SK-N-SH treated with all-trans-retinoic acid at 6 μM for 48 hours (cell line): ENCODE data around the gene PHF21B.

Experiments
- ATAC-seq: fragments of 200-7000 bp; cut with Tn5 transposase; 3 replicates; pipeline ENCODE4 v1.9.1; 2020; ENCODE audit warnings: mild to moderate bottlenecking, moderate library complexity
- ARNTL ChIP-seq: fragments of 450-650 bp; formaldehyde crosslinking; IDR thresholded peaks from 2 replicates; pipeline ENCODE4 v1.5.0; 2020; ENCODE audit warnings: low read depth, mild to moderate bottlenecking, moderate library complexity, borderline replicate concordance
- BACH2 ChIP-seq: fragments of 250-450 bp; sonication (Bioruptor Pico); IDR thresholded peaks from 2 replicates; pipeline ENCODE4 v1.9.0; 2021; ENCODE audit warnings: mild to moderate bottlenecking, borderline replicate concordance
- CSDC2 ChIP-seq: fragments of 250-450 bp; sonication (Bioruptor Pico); IDR thresholded peaks from 2 replicates; pipeline ENCODE4 v1.5.0; 2020; ENCODE audit warnings: mild to moderate bottlenecking, moderate library complexity
- ISL1 ChIP-seq: fragments of 250-450 bp; sonication (Bioruptor Pico); IDR thresholded peaks from 2 replicates; pipeline ENCODE4 v2.1.2; 2022; ENCODE audit warnings: mild to moderate bottlenecking, moderate library complexity
- PPARA ChIP-seq: fragments of 250-450 bp; sonication (Bioruptor Pico); IDR thresholded peaks from 2 replicates; pipeline ENCODE4 v1.5.0; 2020; ENCODE audit warnings: mild to moderate bottlenecking, borderline replicate concordance
- RARB ChIP-seq: fragments of 250-450 bp; sonication (Bioruptor Pico); IDR thresholded peaks from 2 replicates; pipeline ENCODE4 v1.8.0; 2021; ENCODE audit warnings: mild to moderate bottlenecking, moderate library complexity
- SNAI2 ChIP-seq: fragments of 250-450 bp; sonication (Bioruptor Pico); IDR thresholded peaks from 2 replicates; pipeline ENCODE4 v1.5.0; 2020; ENCODE audit warnings: mild to moderate bottlenecking, moderate library complexity
- TCF4 ChIP-seq: fragments of 250-450 bp; sonication (Bioruptor Pico); IDR thresholded peaks from 2 replicates; pipeline ENCODE4 v1.8.0; 2021; ENCODE audit warnings: mild to moderate bottlenecking, moderate library complexity, borderline replicate concordance
- ZC3H10 ChIP-seq: fragments of 250-450 bp; sonication (Bioruptor Pico); IDR thresholded peaks from 2 replicates; pipeline ENCODE4 v1.5.1; 2021; ENCODE audit warnings: mild to moderate bottlenecking, moderate library complexity
- ZFP3 ChIP-seq: fragments of 250-450 bp; sonication (Bioruptor Pico); IDR thresholded peaks from 2 replicates; pipeline ENCODE4 v1.5.0; 2020; ENCODE audit warnings: mild to moderate bottlenecking, moderate library complexity
- ZFP30 ChIP-seq: fragments of 450-650 bp; formaldehyde crosslinking; IDR thresholded peaks from 2 replicates; pipeline ENCODE4 v1.5.0; 2022; ENCODE audit warnings: mild to moderate bottlenecking, moderate library complexity
- ZNF70 ChIP-seq: fragments of 450-650 bp; formaldehyde crosslinking; IDR thresholded peaks from 2 replicates; pipeline ENCODE4 v1.5.0; 2020; ENCODE audit warnings: mild to moderate bottlenecking, moderate library complexity
- ZNF8 ChIP-seq: fragments of 450-650 bp; formaldehyde crosslinking; IDR thresholded peaks from 2 replicates; pipeline ENCODE4 v1.5.0; 2020; ENCODE audit warnings: mild to moderate bottlenecking, moderate library complexity
- TF ChIP-seq, protein P1 (sequence below): fragments of 250-450 bp; sonication (Bioruptor Pico); IDR thresholded peaks from 2 replicates; pipeline ENCODE4 v1.8.0; 2020; ENCODE audit warnings: mild to moderate bottlenecking, moderate library complexity, borderline replicate concordance
- TF ChIP-seq, protein P2 (sequence below): fragments of 250-450 bp; sonication (Bioruptor Pico); IDR thresholded peaks from 2 replicates; pipeline ENCODE4 v1.5.0; 2020; ENCODE audit warnings: mild to moderate bottlenecking, moderate library complexity
- TF ChIP-seq, protein P3 (sequence below): fragments of 250-450 bp; sonication (Bioruptor Pico); IDR thresholded peaks from 2 replicates; pipeline ENCODE4 v1.5.1; 2020; ENCODE audit warnings: low read depth, mild to moderate bottlenecking, moderate library complexity

The PHF21B gene

DNA sequence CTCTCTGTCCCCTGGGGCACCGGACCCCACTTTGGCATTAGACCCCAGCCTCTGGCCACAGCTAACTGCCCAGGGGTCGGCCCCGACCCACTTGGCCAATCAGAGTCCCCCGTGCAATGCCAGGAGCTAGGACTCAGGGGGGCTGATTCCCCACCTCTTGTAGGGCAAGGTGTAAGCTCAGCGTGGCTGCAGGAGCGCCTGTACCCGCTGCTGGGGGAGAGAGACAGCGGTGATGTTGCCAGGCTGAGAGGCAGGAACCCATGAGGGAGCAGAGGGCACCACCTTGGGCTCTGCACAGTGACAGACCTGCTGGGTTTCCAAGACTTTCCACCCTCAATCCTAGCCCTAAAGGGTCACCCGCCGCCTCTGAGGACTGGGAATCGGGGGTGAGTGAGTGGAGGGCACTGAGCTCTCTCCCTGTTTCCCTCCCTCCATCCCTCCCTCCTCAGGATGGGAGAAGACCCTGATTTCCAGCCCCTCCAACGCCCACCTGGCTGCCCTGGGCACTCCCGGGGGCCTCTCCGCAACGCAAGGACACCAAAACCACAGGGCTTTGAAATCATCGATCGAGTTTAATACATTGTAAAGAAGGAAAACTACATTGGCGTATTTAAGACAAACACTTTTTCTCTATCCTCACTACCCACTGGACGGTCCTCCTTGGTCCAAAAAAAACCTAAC is 129.1 kb downstream of the PHF21B start:
- no peak for TF ChIP-seq ARNTL (CRISPR knock-in tag)
- TF ChIP-seq ISL1 (CRISPR knock-in tag) = no peak
- TF ChIP-seq CSDC2 = no peak
- no peak for TF ChIP-seq TCF4 (CRISPR knock-in tag)
- TF ChIP-seq RARB (CRISPR knock-in tag) = no peak
- TF ChIP-seq, protein P1, sequence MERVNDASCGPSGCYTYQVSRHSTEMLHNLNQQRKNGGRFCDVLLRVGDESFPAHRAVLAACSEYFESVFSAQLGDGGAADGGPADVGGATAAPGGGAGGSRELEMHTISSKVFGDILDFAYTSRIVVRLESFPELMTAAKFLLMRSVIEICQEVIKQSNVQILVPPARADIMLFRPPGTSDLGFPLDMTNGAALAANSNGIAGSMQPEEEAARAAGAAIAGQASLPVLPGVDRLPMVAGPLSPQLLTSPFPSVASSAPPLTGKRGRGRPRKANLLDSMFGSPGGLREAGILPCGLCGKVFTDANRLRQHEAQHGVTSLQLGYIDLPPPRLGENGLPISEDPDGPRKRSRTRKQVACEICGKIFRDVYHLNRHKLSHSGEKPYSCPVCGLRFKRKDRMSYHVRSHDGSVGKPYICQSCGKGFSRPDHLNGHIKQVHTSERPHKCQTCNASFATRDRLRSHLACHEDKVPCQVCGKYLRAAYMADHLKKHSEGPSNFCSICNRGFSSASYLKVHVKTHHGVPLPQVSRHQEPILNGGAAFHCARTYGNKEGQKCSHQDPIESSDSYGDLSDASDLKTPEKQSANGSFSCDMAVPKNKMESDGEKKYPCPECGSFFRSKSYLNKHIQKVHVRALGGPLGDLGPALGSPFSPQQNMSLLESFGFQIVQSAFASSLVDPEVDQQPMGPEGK (CRISPR knock-in tag) = no peak
- no peak for TF ChIP-seq BACH2 (CRISPR knock-in tag)
- TF ChIP-seq ZFP3 (CRISPR knock-in tag) = no peak
- TF ChIP-seq, all 23 proteins: peak for 0
- ATAC-seq = no peak

DNA sequence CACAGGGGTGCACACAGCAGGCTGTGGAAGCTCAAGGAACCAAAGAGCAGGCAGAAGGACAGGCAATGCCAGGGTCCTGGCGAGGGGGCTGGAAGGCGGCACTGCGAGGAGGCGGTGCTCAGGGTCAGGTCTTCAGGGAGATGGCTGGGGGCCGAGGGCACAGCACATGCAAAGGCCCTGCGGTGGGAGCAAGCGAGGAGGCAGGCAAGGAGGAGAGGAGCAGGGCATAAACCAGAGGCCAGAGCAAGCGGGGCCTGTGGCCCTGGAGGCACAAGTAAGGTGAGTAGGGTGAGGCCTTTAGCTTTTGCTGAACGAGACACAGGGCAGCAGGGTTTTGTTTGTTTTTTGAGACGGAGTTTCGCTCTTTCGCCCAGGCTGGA is 130.5 kb downstream of the PHF21B start:
- TF ChIP-seq, protein P2, sequence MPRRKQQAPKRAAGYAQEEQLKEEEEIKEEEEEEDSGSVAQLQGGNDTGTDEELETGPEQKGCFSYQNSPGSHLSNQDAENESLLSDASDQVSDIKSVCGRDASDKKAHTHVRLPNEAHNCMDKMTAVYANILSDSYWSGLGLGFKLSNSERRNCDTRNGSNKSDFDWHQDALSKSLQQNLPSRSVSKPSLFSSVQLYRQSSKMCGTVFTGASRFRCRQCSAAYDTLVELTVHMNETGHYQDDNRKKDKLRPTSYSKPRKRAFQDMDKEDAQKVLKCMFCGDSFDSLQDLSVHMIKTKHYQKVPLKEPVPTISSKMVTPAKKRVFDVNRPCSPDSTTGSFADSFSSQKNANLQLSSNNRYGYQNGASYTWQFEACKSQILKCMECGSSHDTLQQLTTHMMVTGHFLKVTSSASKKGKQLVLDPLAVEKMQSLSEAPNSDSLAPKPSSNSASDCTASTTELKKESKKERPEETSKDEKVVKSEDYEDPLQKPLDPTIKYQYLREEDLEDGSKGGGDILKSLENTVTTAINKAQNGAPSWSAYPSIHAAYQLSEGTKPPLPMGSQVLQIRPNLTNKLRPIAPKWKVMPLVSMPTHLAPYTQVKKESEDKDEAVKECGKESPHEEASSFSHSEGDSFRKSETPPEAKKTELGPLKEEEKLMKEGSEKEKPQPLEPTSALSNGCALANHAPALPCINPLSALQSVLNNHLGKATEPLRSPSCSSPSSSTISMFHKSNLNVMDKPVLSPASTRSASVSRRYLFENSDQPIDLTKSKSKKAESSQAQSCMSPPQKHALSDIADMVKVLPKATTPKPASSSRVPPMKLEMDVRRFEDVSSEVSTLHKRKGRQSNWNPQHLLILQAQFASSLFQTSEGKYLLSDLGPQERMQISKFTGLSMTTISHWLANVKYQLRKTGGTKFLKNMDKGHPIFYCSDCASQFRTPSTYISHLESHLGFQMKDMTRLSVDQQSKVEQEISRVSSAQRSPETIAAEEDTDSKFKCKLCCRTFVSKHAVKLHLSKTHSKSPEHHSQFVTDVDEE = no peak
- ATAC-seq = no peak

DNA sequence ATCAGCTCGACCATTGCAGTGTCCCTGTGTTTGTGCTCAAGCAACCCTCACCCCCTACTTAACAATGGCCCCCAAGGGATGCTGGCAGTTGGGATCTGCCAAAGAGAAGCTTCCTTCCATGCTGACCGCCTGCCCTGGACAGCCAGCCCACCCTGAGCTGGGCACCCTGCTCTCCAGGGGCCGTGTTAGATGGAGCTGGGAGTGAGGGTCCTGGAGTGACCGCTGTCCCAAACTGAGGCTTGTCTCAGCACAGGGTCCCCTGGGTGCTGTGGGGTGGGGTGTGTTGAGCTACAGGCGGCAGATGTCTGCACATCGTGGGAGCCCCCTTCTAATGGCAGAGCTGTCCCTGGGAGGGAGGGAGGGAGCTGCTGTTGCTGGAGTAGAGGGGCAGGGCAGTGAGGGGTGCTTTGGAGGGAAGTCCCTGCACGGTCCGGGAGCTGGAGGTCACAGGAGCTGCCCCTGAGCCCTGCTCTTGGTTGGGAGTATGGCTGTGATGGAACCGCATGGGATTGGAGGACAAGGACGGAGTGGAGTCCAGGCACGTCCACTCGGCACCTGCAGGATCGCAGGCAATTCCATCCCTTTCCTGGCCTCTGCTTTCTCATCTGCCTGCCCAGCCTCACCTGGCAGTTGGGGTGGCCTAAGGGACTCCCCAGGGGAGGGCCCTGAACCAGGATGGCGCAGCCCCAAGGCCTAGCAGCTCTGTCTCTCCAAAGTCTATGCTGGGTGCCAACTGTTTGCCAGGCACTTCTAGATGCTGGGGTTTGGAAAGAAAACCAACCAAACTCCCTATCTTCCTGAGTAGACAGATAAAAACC is 131.1 kb downstream of the PHF21B start:
- TF ChIP-seq ZC3H10 (CRISPR knock-in tag) (no peak), ZNF70 (no peak), RARB (CRISPR knock-in tag) (no peak), ZNF8 (CRISPR knock-in tag) (no peak), SNAI2 (CRISPR knock-in tag) (no peak), ZFP30 (CRISPR knock-in tag) (no peak), ARNTL (CRISPR knock-in tag) (no peak), BACH2 (CRISPR knock-in tag) (no peak), PPARA (CRISPR knock-in tag) (no peak)
- TF ChIP-seq, protein P3, sequence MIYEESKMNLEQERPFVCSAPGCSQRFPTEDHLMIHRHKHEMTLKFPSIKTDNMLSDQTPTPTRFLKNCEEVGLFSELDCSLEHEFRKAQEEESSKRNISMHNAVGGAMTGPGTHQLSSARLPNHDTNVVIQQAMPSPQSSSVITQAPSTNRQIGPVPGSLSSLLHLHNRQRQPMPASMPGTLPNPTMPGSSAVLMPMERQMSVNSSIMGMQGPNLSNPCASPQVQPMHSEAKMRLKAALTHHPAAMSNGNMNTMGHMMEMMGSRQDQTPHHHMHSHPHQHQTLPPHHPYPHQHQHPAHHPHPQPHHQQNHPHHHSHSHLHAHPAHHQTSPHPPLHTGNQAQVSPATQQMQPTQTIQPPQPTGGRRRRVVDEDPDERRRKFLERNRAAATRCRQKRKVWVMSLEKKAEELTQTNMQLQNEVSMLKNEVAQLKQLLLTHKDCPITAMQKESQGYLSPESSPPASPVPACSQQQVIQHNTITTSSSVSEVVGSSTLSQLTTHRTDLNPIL = no peak
- TF ChIP-seq, protein P1 (CRISPR knock-in tag) = no peak
- TF ChIP-seq, protein P2 = no peak
- ATAC-seq = no peak
